MCF 10A (cell line): ENCODE measurements around the gene KRTAP22-2. TPM values are rescaled to one million over a fixed set of nuclear protein-coding genes. Genes with fewer than 3 reads are reported as not detected.

Experiments used
- BruUV-seq: library from RNA; stranded (reverse); fragments of 400-500 nt; replicated peaks from 2 replicates; lab custom pipeline; 2021; lab: Mats Ljungman, UMichigan
- CTCF ChIA-PET: fragments of 300-600 bp; sonication (Branson Sonifier 250); formaldehyde crosslinking; extraction: SDS; loops from one replicate; lab custom pipeline; 2021; ENCODE audit warnings: antibody characterized with exemption, inconsistent platforms; lab: Yijun Ruan, JAX
- POLR2A ChIA-PET: fragments of 300-600, 350-650 bp; sonication (Branson Sonifier 250); formaldehyde crosslinking; extraction: SDS; loops from one replicate; lab custom pipeline; 2020; ENCODE audit warnings: antibody characterized with exemption, inconsistent platforms; lab: Yijun Ruan, JAX
- DNase-seq: peaks from one replicate; pipeline ENCODE4 v3.0.0-alpha.2; 2018; ENCODE audit not compliant: unreplicated experiment
- H3K27ac Mint-ChIP-seq: one replicate; pipeline ENCODE4 v1.8.0; 2022; ENCODE audit warnings: mild to moderate bottlenecking, low read depth, mixed read lengths; ENCODE audit not compliant: unreplicated experiment
- H3K27me3 Mint-ChIP-seq: one replicate; pipeline ENCODE4 v1.8.0; 2022; ENCODE audit warnings: mixed read lengths; ENCODE audit not compliant: insufficient read depth, unreplicated experiment
- H3K36me3 Mint-ChIP-seq: one replicate; pipeline ENCODE4 v1.8.0; 2022; ENCODE audit warnings: mild to moderate bottlenecking, moderate library complexity, mixed read lengths; ENCODE audit not compliant: insufficient read depth, unreplicated experiment
- H3K4me1 Mint-ChIP-seq: one replicate; pipeline ENCODE4 v1.8.0; 2022; ENCODE audit warnings: mixed read lengths; ENCODE audit not compliant: insufficient read depth, unreplicated experiment
- H3K4me3 Mint-ChIP-seq: one replicate; pipeline ENCODE4 v1.8.0; 2022; ENCODE audit warnings: mild to moderate bottlenecking, moderate library complexity, mixed read lengths; ENCODE audit not compliant: unreplicated experiment
- H3K9me3 Mint-ChIP-seq: one replicate; pipeline ENCODE4 v1.8.0; 2022; ENCODE audit warnings: mixed read lengths; ENCODE audit not compliant: unreplicated experiment
- intact Hi-C: fragments of 100-400 bp; cut with micrococcal nuclease; formaldehyde crosslinking; loops from 2 replicates; pipeline ENCODE4 v1.14.1; 2022
- total RNA-seq: library from RNA; stranded (reverse); gene quantifications from 2 replicates; pipeline ENCODE4 v1.2.3, GENCODE V29; 2022
- TF ChIP-seq, protein P1 (sequence below): fragments of 200-600 bp; IDR thresholded peaks from one replicate; pipeline ENCODE4 v1.8.0; 2022; ENCODE audit warnings: antibody characterized with exemption, mild to moderate bottlenecking; ENCODE audit not compliant: unreplicated experiment

KRTAP22-2 gene
- total RNA-seq, 1 experiment from 2014 or later, result not detected

- Mint-ChIP-seq H3K36me3 (no peaks in the 10 kb centered on the region), H3K4me1 (no peaks in the 10 kb centered on the region), H3K4me3 (no peak overlapping the region), H3K27ac (no peak overlapping the region), H3K9me3 (no peaks in the 10 kb centered on the region), H3K27me3 (no peaks in the 10 kb centered on the region)
- POLR2A ChIA-PET, result no interaction called here
- TF ChIP-seq, protein P1, sequence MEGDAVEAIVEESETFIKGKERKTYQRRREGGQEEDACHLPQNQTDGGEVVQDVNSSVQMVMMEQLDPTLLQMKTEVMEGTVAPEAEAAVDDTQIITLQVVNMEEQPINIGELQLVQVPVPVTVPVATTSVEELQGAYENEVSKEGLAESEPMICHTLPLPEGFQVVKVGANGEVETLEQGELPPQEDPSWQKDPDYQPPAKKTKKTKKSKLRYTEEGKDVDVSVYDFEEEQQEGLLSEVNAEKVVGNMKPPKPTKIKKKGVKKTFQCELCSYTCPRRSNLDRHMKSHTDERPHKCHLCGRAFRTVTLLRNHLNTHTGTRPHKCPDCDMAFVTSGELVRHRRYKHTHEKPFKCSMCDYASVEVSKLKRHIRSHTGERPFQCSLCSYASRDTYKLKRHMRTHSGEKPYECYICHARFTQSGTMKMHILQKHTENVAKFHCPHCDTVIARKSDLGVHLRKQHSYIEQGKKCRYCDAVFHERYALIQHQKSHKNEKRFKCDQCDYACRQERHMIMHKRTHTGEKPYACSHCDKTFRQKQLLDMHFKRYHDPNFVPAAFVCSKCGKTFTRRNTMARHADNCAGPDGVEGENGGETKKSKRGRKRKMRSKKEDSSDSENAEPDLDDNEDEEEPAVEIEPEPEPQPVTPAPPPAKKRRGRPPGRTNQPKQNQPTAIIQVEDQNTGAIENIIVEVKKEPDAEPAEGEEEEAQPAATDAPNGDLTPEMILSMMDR, result no peak
- intact Hi-C loops, result no loop called here
- no TSS peak for BruUV-seq
- CTCF ChIA-PET, result no interaction called here
- DNase-seq, result no peak
Observed at GRCh38 chr21:30577766-30578165, 12.4 kb downstream of the KRTAP22-2 start.

GRCh38 chr21:30567617-30568016 lies 22.6 kb downstream of the KRTAP22-2 start:
- H3K9me3 Mint-ChIP-seq, result peaks cover 10% of the 10 kb centered on the region
- DNase-seq, result no peak
- no peaks in the 10 kb centered on the region for H3K36me3 Mint-ChIP-seq
- BruUV-seq, result no TSS peak
- no peak overlapping the region for H3K4me3 Mint-ChIP-seq
- H3K4me1 Mint-ChIP-seq, result no peaks in the 10 kb centered on the region
- peaks cover 15% of the 10 kb centered on the region for H3K27me3 Mint-ChIP-seq
- TF ChIP-seq, protein P1, result no peak
- ChIA-PET POLR2A (interaction anchor here (0.6 kb wide), 1 partner anchor 14 kb away, joined by 3 read pairs; no protein-coding TSS in a partner anchor), CTCF (no interaction called here)
- no peak overlapping the region for H3K27ac Mint-ChIP-seq
- intact Hi-C loops, result no loop called here

DNA sequence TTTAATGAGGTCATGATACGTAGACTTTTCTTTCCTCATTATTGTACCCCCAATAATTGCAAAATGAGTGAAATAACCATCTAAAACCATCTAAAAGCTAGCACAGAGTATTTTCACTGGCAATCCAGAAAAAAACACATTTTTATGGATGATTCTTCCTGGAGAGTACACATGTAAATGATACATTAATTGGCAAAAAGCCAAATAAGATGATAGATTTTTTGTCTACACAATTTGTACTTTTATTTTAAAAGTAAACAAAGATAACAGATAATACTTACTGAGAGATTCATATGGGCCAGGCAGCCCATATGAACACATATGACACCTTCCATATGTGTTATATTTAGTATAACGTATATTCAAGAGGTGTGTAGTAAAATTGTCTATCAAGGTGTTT lies 26.6 kb downstream of the KRTAP22-2 start:
- Mint-ChIP-seq H3K36me3 (no peaks in the 10 kb centered on the region), H3K27me3 (no peaks in the 10 kb centered on the region), H3K9me3 (no peaks in the 10 kb centered on the region), H3K4me1 (no peaks in the 10 kb centered on the region), H3K27ac (no peak overlapping the region), H3K4me3 (no peak overlapping the region)
- CTCF ChIA-PET, result interaction anchor here (0.6 kb wide), 1 partner anchor 33 kb away, joined by 3 read pairs; no protein-coding TSS in a partner anchor
- no peak for DNase-seq
- POLR2A ChIA-PET, result no interaction called here
- TF ChIP-seq, protein P1, result no peak
- BruUV-seq, result no TSS peak
- intact Hi-C loops, result no loop called here

GRCh38 chr21:30563072-30563471 lies 27.1 kb downstream of the KRTAP22-2 start:
- DNase-seq, result no peak
- H3K36me3 Mint-ChIP-seq, result no peaks in the 10 kb centered on the region
- no TSS peak for BruUV-seq
- ChIA-PET POLR2A (no interaction called here), CTCF (interaction anchor here (0.6 kb wide), 1 partner anchor 33 kb away, joined by 3 read pairs; no protein-coding TSS in a partner anchor)
- H3K27me3 Mint-ChIP-seq, result no peaks in the 10 kb centered on the region
- no peak overlapping the region for H3K27ac Mint-ChIP-seq
- intact Hi-C loops, result no loop called here
- H3K4me3 Mint-ChIP-seq, result no peak overlapping the region
- H3K4me1 Mint-ChIP-seq, result no peaks in the 10 kb centered on the region
- TF ChIP-seq, protein P1, result no peak
- no peaks in the 10 kb centered on the region for H3K9me3 Mint-ChIP-seq
